Transverse colon (tissue), 4 donors: ENCODE results near the gene MAT2B. TPM values are rescaled to one million over a fixed set of nuclear protein-coding genes. Genes with fewer than 3 reads are reported as not detected.

Experiments used
- DNase-seq: peaks from one replicate; pipeline ENCODE4 v3.0.0-alpha.2; 2019
- H3K27ac ChIP-seq, 4 donors: fragments of 200-600 bp; sonication (generic); 2 replicates each; pipeline ENCODE4 v1.5.1; 2016 to 2018; ENCODE audit warnings: inconsistent platforms in 4 of 4
- H3K27me3 ChIP-seq: fragments of 200-600 bp; sonication (generic); 2 replicates; pipeline ENCODE4 v1.5.1; 2017; ENCODE audit warnings: inconsistent platforms
- H3K36me3 ChIP-seq, 4 donors: fragments of 200-600 bp; sonication (generic); 2 replicates each; pipeline ENCODE4 v1.5.1; 2017 to 2019; ENCODE audit warnings: inconsistent platforms in 4 of 4
- H3K4me1 ChIP-seq, 4 donors: fragments of 200-600 bp; sonication (generic); 2 replicates each; pipeline ENCODE4 v1.5.1; 2017 to 2020; ENCODE audit warnings: inconsistent platforms in 4 of 4
- H3K4me3 ChIP-seq, 4 donors: fragments of 200-600 bp; sonication (generic); 1 replicate in 1 of 4; 2 replicates in 3 of 4; pipeline versions ENCODE4 v1.5.1 to v1.6.1; 2017 to 2019; ENCODE audit warnings: inconsistent platforms in 4 of 4
- H3K9me3 ChIP-seq, 2 donors: fragments of 200-600 bp; sonication (generic); 2 replicates each; pipeline ENCODE4 v1.5.1; 2017 to 2019; ENCODE audit warnings: inconsistent platforms in 2 of 2
- CTCF ChIP-seq, 5 experiments: fragments of 200-600 bp in 3 of 5; fragments of 450-650 bp in 2 of 5; sonication (generic) in 3 of 5; IDR thresholded peaks; 1 replicate in 2 of 5; 2 replicates in 3 of 5; pipeline ENCODE4 v1.5.1; 2016 to 2017; ENCODE audit warnings: antibody characterized with exemption in 5 of 5, inconsistent platforms in 3 of 5, mild to moderate bottlenecking in 2 of 5, moderate library complexity in 1 of 5
- EP300 ChIP-seq: sonication (generic); formaldehyde crosslinking; IDR thresholded peaks from one replicate; pipeline ENCODE4 v1.6.1; 2017; ENCODE audit warnings: antibody characterized with exemption, low read depth
- POLR2A ChIP-seq: fragments of 450-650 bp; IDR thresholded peaks from one replicate; pipeline ENCODE4 v1.6.1; 2016; ENCODE audit warnings: antibody characterized with exemption, mild to moderate bottlenecking, moderate library complexity
- POLR2AphosphoS5 ChIP-seq, 3 donors: sonication (generic); formaldehyde crosslinking; IDR thresholded peaks; one replicate each; pipeline ENCODE4 v1.6.1; 2016; ENCODE audit warnings: antibody characterized with exemption in 3 of 3
- whole genome bisulfite sequencing, 2 donors: methylation state at CpG; one replicate each; pipeline ENCODE4 v1.1.5; 2018; ENCODE audit warnings: low coverage in 1 of 2; 5-methylcytosine and 5-hydroxymethylcytosine counted together
- in situ Hi-C, 4 donors: fragments of 200-750 bp; cut with MboI; loops; one replicate each; pipeline versions ENCODE4 v1.15.0 to v1.15.1; 2017; ENCODE audit warnings: low sequenced_read_pairs in 3 of 4, low pct_ligation_motif_present in 1 of 4, low pct_unique_long_range_greater_than_20kb in 1 of 4
- intact Hi-C: fragments of 100-400 bp; cut with DNase I; formaldehyde crosslinking; loops from one replicate; pipeline ENCODE4 v1.15.1; 2023; ENCODE audit warnings: low total_unique reads
- total RNA-seq, 4 donors: library from RNA; depleted of rRNA; stranded (reverse); fragments of >200 nt; gene quantifications; one replicate each; pipeline ENCODE4 v1.1.0, GENCODE V29; 2016

Gene MAT2B
- total RNA-seq, 4 donors from 2014 or later, result 20.2 to 409 (median 71.6) TPM

GRCh38 chr5:163565931-163566608 is 60.7 kb downstream of the MAT2B start:
- Histone ChIP-seq H3K36me3 (no peaks in the 10 kb centered on the region), H3K4me1 (peaks cover 0 to 21% (median 12%) of the 10 kb centered on the region in 4 donors), H3K27me3 (peaks cover 43% of the 10 kb centered on the region), H3K4me3 (peak overlapping the region in 3 of 4 donors; percentile 20 to 45 (median 30)), H3K9me3 (no peaks in the 10 kb centered on the region), H3K27ac (no peak overlapping the region)
- no peak for TF ChIP-seq EP300
- TF ChIP-seq POLR2A, result no peak
- TF ChIP-seq POLR2AphosphoS5 (IDR thresholded peaks at IDR 0.05), result no peak
- TF ChIP-seq CTCF (IDR thresholded peaks at IDR 0.05), result no peak
- WGBS, 2 donors, result 0 to 8% methylated on average over 3 to 32 of the region's 32 CpGs
- intact Hi-C loops (no loop called here), in situ Hi-C loops (loop anchor here (5.0 to 25.0 kb wide), 5 partner anchors 446 to 1646 kb away; no protein-coding TSS in a partner anchor)
- peak; percentile 15 for DNase-seq

GRCh38 chr5:163566678-163567077 is 61.3 kb downstream of the MAT2B start:
- TF ChIP-seq POLR2AphosphoS5 (IDR thresholded peaks at IDR 0.05) (no peak), EP300 (no peak), POLR2A (no peak), CTCF (IDR thresholded peaks at IDR 0.05) (no peak)
- peaks cover 0 to 21% (median 12%) of the 10 kb centered on the region in 4 donors for H3K4me1 ChIP-seq
- H3K4me3 ChIP-seq, result no peak overlapping the region
- intact Hi-C loops (no loop called here), in situ Hi-C loops (loop anchor here (5.0 to 25.0 kb wide), 5 partner anchors 446 to 1646 kb away; no protein-coding TSS in a partner anchor)
- no peaks in the 10 kb centered on the region for H3K36me3 ChIP-seq
- no peak for DNase-seq
- H3K9me3 ChIP-seq, result no peaks in the 10 kb centered on the region
- peaks cover 43% of the 10 kb centered on the region for H3K27me3 ChIP-seq
- H3K27ac ChIP-seq, result no peak overlapping the region
- WGBS, 2 donors, result 34 to 41% methylated on average over 3 of the region's 3 CpGs

GRCh38 chr5:163567811-163568210 is 62.4 kb downstream of the MAT2B start:
- 67 to 83% methylated on average over 1 of the region's 1 CpG for WGBS, 2 donors
- H3K36me3 ChIP-seq, result no peaks in the 10 kb centered on the region
- in situ Hi-C loops, result loop anchor here (5.0 to 25.0 kb wide), 5 partner anchors 444 to 1644 kb away; no protein-coding TSS in a partner anchor
- H3K4me3 ChIP-seq, result no peak overlapping the region
- H3K9me3 ChIP-seq, result no peaks in the 10 kb centered on the region
- intact Hi-C loops, result no loop called here
- no peak overlapping the region for H3K27ac ChIP-seq
- TF ChIP-seq EP300 (no peak), POLR2AphosphoS5 (IDR thresholded peaks at IDR 0.05) (no peak), CTCF (IDR thresholded peaks at IDR 0.05) (no peak), POLR2A (no peak)
- no peak for DNase-seq
- H3K4me1 ChIP-seq, result peaks cover 6 to 21% (median 12%) of the 10 kb centered on the region in 4 donors
- H3K27me3 ChIP-seq, result peaks cover 43% of the 10 kb centered on the region

Other genes with a start within 250 kb of the MAT2B start
- 100 to 1,000 TPM; 164 to 293 (median 180) TPM for gene CCNG1, start 68.0 kb upstream of the MAT2B start, total RNA-seq
- 1 to 10 TPM; 1.5 to 6.2 (median 3.1) TPM for gene NUDCD2, start 45.5 kb upstream of the MAT2B start, total RNA-seq
- 1 to 10 TPM in 3 of 4 donors, not detected in 1; 1.6 to 5.7 (median 1.9) TPM for gene HMMR, start 45.0 kb upstream of the MAT2B start, total RNA-seq